Activated CD4-positive, alpha-beta T cell treated with anti-CD3 and anti-CD28 coated beads for 1 hour (primary cell): ENCODE data around the gene EVX2.

Experiments
- DNase-seq: peaks from one replicate; pipeline ENCODE4 v3.0.0-alpha.2; 2020

EVX2 gene

DNA sequence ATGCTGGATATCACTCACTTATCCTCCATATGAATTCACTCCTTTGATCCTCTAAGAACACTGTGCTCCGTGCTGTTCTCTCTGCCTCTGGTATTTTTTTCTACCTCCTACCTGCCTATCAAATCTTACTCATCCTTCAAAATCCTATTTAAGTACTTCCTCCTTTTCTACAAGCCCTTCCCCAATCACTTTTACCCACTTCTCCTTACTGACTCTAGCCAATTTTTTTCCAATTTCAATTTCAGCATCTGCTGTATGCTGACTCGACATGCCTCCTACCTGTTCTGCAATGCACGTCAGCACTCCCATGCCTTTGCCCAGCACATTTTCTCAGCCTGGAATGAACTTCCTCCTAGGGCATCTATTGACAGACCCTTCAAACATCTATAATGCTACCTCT is 44.4 kb downstream of the EVX2 start:
- DNase-seq: no peak

DNA sequence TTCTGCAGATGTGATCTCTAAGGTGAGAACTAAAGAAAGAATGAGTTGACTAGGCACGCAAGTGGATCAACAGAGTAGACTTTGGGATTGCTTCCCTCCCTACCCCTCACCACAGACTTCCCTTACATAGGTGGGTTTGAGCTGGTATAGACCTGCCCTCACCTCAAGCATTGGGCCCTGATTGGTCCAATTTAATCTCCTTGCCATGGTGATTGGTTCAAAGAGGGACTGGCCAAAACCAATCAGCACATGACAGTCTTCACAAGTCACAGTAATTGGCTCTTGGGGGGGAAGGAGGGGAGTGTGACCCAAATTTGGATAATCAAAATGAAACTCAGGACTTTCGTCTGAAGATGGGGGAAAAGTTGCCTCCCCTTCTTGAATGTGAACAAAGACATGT is 45.1 kb downstream of the EVX2 start:
- DNase-seq: no peak

DNA sequence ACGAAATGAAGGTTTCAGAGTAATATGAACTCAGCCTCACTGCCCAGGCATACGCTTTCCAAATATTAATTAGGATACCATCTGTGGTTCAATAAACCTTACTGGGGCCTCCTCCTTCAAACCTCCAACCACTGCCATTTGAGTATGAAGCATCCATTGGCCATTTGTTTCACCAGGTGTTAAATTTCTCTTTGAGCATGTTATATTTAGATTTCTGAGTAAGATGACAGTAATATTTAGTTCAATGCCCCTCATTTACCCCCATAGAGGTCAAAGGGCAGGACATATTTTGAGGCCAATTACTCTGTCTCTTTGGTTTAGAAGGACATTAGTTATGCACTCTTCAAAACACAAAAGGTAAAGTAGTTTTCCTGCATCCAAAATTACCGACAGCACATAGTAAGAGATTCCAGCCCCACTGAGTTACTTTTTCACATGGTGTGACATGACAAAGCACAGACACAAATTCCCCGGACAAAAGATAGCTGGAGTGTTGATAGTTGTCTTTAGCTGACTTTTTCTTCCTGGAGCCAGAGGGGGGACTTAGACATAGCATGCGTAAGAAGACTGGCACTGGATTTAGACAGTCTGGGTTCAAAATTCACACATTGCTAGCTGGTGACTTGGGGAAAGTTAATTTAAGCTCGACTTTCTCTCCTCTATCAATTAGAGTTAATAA is 48.6 kb downstream of the EVX2 start:
- no peak for DNase-seq

DNA sequence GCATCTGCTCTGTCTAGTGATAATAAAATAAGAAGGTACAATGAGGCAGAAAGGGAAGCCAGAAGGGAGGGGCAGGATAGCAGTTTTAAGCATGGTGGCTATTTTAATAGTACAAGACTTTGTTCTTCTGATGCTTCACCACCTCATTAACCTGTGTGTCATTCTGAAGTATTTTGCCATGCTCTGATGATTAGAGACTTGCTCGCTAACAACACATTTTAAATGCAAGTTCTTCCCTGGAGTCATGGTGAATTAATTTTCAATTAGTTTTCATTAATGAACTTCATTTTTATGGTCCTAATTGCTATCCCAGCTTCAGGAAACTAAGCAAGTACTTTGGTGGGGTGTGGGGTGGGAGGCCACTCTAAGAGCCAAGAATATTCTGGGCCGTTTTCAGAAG is 56.0 kb downstream of the EVX2 start:
- DNase-seq: no peak
